Measurements from ENCODE around the gene NIPSNAP2. TPM values are rescaled to one million over a fixed set of nuclear protein-coding genes. Genes with fewer than 3 reads are reported as not detected.
"Not testable (repeated sequence)": the region's sequence is repeated elsewhere in the genome, so short reads cannot be mapped to it uniquely, and the experiment has no call there.

The NIPSNAP2 gene
- polyA plus RNA-seq, 3 donors = 43.2 to 97.5 (median 88.0) TPM

- no peaks in the 10 kb centered on the region for H3K9me3 Mint-ChIP-seq
- Histone ChIP-seq H3K27me3 (ENCODE audit: control insufficient read depth in 2 of 2, insufficient read depth in 2 of 2, low read length in 2 of 2) (no peaks in the 10 kb centered on the region), H3K27ac (ENCODE audit: low read depth in 1 of 2, low read length in 2 of 2) (no peak overlapping the region), H3K9me3 (replicated peaks in 1 of 2; ENCODE audit: control insufficient read depth in 1 of 2, insufficient read depth in 1 of 2, low read length in 2 of 2) (no peaks in the 10 kb centered on the region), H3K9ac (ENCODE audit: insufficient read depth, low read length, poor library complexity, severe bottlenecking) (no peak overlapping the region), H4K20me1 (ENCODE audit: insufficient read depth, low read length) (no peaks in the 10 kb centered on the region), H3K4me3 (replicated peaks in 1 of 3; ENCODE audit: low read depth in 2 of 3, low read length in 3 of 3) (no peak overlapping the region), H3K79me2 (ENCODE audit: insufficient read depth, low read length) (no peaks in the 10 kb centered on the region), H2AFZ (ENCODE audit: insufficient read depth, low read depth, low read length, poor library complexity, severe bottlenecking) (no peak overlapping the region), H3K4me1 (ENCODE audit: control insufficient read depth in 1 of 2, insufficient read depth in 2 of 2, low read length in 2 of 2) (peaks cover 0 to 5% of the 10 kb centered on the region in 2 donors), H3K36me3 (replicated peaks in 1 of 2; ENCODE audit: control insufficient read depth in 1 of 2, insufficient read depth in 2 of 2, low read length in 2 of 2) (peaks cover 8 to 21% of the 10 kb centered on the region in 2 donors), H3K4me2 (replicated peaks; ENCODE audit: extremely low read depth, low read length, poor library complexity, severe bottlenecking) (no peak overlapping the region)
- H3K27me3 Mint-ChIP-seq (ENCODE audit: low read depth in 3 of 3) = peaks cover 0 to 2% (median 1%) of the 10 kb centered on the region in 3 donors
- peaks cover 19 to 53% of the 10 kb centered on the region in 2 donors for H3K36me3 Mint-ChIP-seq
- no peak for TF ChIP-seq CTCF (IDR thresholded peaks at IDR 0.05)
- DNase-seq = no peak
- no peak overlapping the region for H3K4me3 Mint-ChIP-seq
- no peak overlapping the region for H3K27ac Mint-ChIP-seq
- H3K4me1 Mint-ChIP-seq = peaks cover 14% of the 10 kb centered on the region
- intact Hi-C loops (cut with micrococcal nuclease) = no loop called here
- WGBS (ENCODE audit: insufficient coverage) = 96% methylated on average over 6 of the region's 8 CpGs
These were observed 66.0 kb downstream of the NIPSNAP2 start for GRCh38 chr7:56030340-56030739.

GRCh38 chr7:56031556-56031955, 67.2 kb downstream of the NIPSNAP2 start:
- H3K36me3 ChIP-seq (replicated peaks in 1 of 2; ENCODE audit: control insufficient read depth in 1 of 2, insufficient read depth in 2 of 2, low read length in 2 of 2) = peaks cover 8 to 21% of the 10 kb centered on the region in 2 donors
- H3K4me1 Mint-ChIP-seq = peaks cover 14% of the 10 kb centered on the region
- intact Hi-C loops (cut with micrococcal nuclease); H3K27me3 ChIP-seq (ENCODE audit: control insufficient read depth in 2 of 2, insufficient read depth in 2 of 2, low read length in 2 of 2); H3K4me3 Mint-ChIP-seq; H3K9me3 Mint-ChIP-seq; H2AFZ ChIP-seq (ENCODE audit: insufficient read depth, low read depth, low read length, poor library complexity, severe bottlenecking); H3K4me3 ChIP-seq (replicated peaks in 1 of 3; ENCODE audit: low read depth in 2 of 3, low read length in 3 of 3); DNase-seq; H3K27ac ChIP-seq (ENCODE audit: low read depth in 1 of 2, low read length in 2 of 2); H3K27ac Mint-ChIP-seq; H3K9me3 ChIP-seq (replicated peaks in 1 of 2; ENCODE audit: control insufficient read depth in 1 of 2, insufficient read depth in 1 of 2, low read length in 2 of 2); H3K27me3 Mint-ChIP-seq (ENCODE audit: low read depth in 3 of 3); H3K79me2 ChIP-seq (ENCODE audit: insufficient read depth, low read length); H3K4me2 ChIP-seq (replicated peaks; ENCODE audit: extremely low read depth, low read length, poor library complexity, severe bottlenecking); H3K4me1 ChIP-seq (ENCODE audit: control insufficient read depth in 1 of 2, insufficient read depth in 2 of 2, low read length in 2 of 2); H4K20me1 ChIP-seq (ENCODE audit: insufficient read depth, low read length); H3K9ac ChIP-seq (ENCODE audit: insufficient read depth, low read length, poor library complexity, severe bottlenecking): not testable (repeated sequence)
- H3K36me3 Mint-ChIP-seq = peaks cover 14 to 42% of the 10 kb centered on the region in 2 donors
- 91% methylated on average over 4 of the region's 8 CpGs for WGBS (ENCODE audit: insufficient coverage)

GRCh38 chr7:56032578-56032977, 68.2 kb downstream of the NIPSNAP2 start:
- H3K9me3 ChIP-seq (replicated peaks in 1 of 2; ENCODE audit: control insufficient read depth in 1 of 2, insufficient read depth in 1 of 2, low read length in 2 of 2); H3K27me3 ChIP-seq (ENCODE audit: control insufficient read depth in 2 of 2, insufficient read depth in 2 of 2, low read length in 2 of 2); H3K4me2 ChIP-seq (replicated peaks; ENCODE audit: extremely low read depth, low read length, poor library complexity, severe bottlenecking); H3K27ac ChIP-seq (ENCODE audit: low read depth in 1 of 2, low read length in 2 of 2); H4K20me1 ChIP-seq (ENCODE audit: insufficient read depth, low read length); H3K4me3 Mint-ChIP-seq; intact Hi-C loops (cut with micrococcal nuclease); DNase-seq; H3K4me3 ChIP-seq (replicated peaks in 1 of 3; ENCODE audit: low read depth in 2 of 3, low read length in 3 of 3); H3K9ac ChIP-seq (ENCODE audit: insufficient read depth, low read length, poor library complexity, severe bottlenecking); H2AFZ ChIP-seq (ENCODE audit: insufficient read depth, low read depth, low read length, poor library complexity, severe bottlenecking); H3K27me3 Mint-ChIP-seq (ENCODE audit: low read depth in 3 of 3); H3K27ac Mint-ChIP-seq; H3K79me2 ChIP-seq (ENCODE audit: insufficient read depth, low read length); H3K9me3 Mint-ChIP-seq; H3K4me1 ChIP-seq (ENCODE audit: control insufficient read depth in 1 of 2, insufficient read depth in 2 of 2, low read length in 2 of 2): not testable (repeated sequence)
- Mint-ChIP-seq H3K36me3 (peaks cover 13 to 33% of the 10 kb centered on the region in 2 donors), H3K4me1 (peaks cover 14% of the 10 kb centered on the region)
- peaks cover 6 to 16% of the 10 kb centered on the region in 2 donors for H3K36me3 ChIP-seq (replicated peaks in 1 of 2; ENCODE audit: control insufficient read depth in 1 of 2, insufficient read depth in 2 of 2, low read length in 2 of 2)
- 100% methylated on average over 3 of the region's 7 CpGs for WGBS (ENCODE audit: insufficient coverage)
